ENCODE data around the gene PSTPIP1. TPM values are rescaled to one million over a fixed set of nuclear protein-coding genes. Genes with fewer than 3 reads are reported as not detected.
A peak's percentile ranks its signal among the peaks of the same experiment; 100 is the strongest.

Gene PSTPIP1
- polyA plus RNA-seq, 2 of the 4 experiments (the other 2 are of a cell fraction) = not detected

GRCh38 chr15:76991048-76991447, 3.9 kb upstream of the PSTPIP1 start:
- 65% methylated on average over 6 of the region's 7 CpGs for WGBS (ENCODE audit: missing lambda C conversion rate)
- H3K4me2 ChIP-seq = no peak overlapping the region
- FAIRE-seq = no peak
- TF ChIP-seq HMGXB4 (CRISPR knock-in tag; IDR thresholded peaks at IDR 0.05; ENCODE audit: borderline replicate concordance) = no peak
- TF ChIP-seq TP53 (CRISPR knock-in tag; IDR thresholded peaks at IDR 0.05) = no peak
- TF ChIP-seq EHF (CRISPR knock-in tag; IDR thresholded peaks at IDR 0.05) = no peak
- no peak overlapping the region for H3K4me3 ChIP-seq
- ChIA-PET CTCF (interaction anchor here (0.6 kb wide), 1 partner anchor 873 kb away, joined by 3 read pairs; no protein-coding TSS in a partner anchor), POLR2A (no interaction called here)
- DNase-seq (ENCODE audit: low read depth in 1 of 2, low spot score in 1 of 2) = no peak
- H3K4me1 ChIP-seq = peaks cover 6% of the 10 kb centered on the region; the same call in 2 of the 3 replicates
- H3K9me3 ChIP-seq = no peaks in the 10 kb centered on the region
- no peak for ATAC-seq
- H3K27ac ChIP-seq = no peak overlapping the region

GRCh38 chr15:76991741-76992645, 2.9 kb upstream of the PSTPIP1 start:
- Histone ChIP-seq H3K4me1 (peaks cover 15% of the 10 kb centered on the region), H3K27ac (no peak overlapping the region), H3K9me3 (no peaks in the 10 kb centered on the region), H3K4me3 (no peak overlapping the region), H3K4me2 (no peak overlapping the region)
- DNase-seq (ENCODE audit: low read depth in 1 of 2, low spot score in 1 of 2) (no peak), FAIRE-seq (no peak), ATAC-seq (no peak)
- TF ChIP-seq HEYL (CRISPR knock-in tag; IDR thresholded peaks at IDR 0.05) = no peak
- TF ChIP-seq USF2 (IDR thresholded peaks at IDR 0.05) = 0 out of 2 replicates have a peak, but pooled peaks have one; percentile 29
- WGBS (ENCODE audit: missing lambda C conversion rate) = 78% methylated on average over 9 of the region's 9 CpGs
- ChIA-PET POLR2A (no interaction called here), CTCF (interaction anchor here (0.9 kb wide), 1 partner anchor 32 kb away, joined by 3 read pairs; no protein-coding TSS in a partner anchor)

- ChIA-PET CTCF (no interaction called here), POLR2A (no interaction called here)
- no peak for DNase-seq (ENCODE audit: low read depth in 1 of 2, low spot score in 1 of 2)
- ATAC-seq = no peak
- no peaks in the 10 kb centered on the region for H3K9me3 ChIP-seq
- 72% methylated on average over 6 of the region's 6 CpGs for WGBS (ENCODE audit: missing lambda C conversion rate)
- H3K4me1 ChIP-seq = peaks cover 15% of the 10 kb centered on the region
- H3K27ac ChIP-seq = no peak overlapping the region
- no peak overlapping the region for H3K4me3 ChIP-seq
- H3K4me2 ChIP-seq = no peak overlapping the region
- TF ChIP-seq MAX (IDR thresholded peaks at IDR 0.05) (no peak), RNF2 (IDR thresholded peaks at IDR 0.05; ENCODE audit: borderline replicate concordance, low read depth) (no peak), CEBPB (IDR thresholded peaks at IDR 0.05) (no peak), RCOR1 (IDR thresholded peaks at IDR 0.05; ENCODE audit: low read depth, low read length) (no peak), TFCP2L1 (CRISPR knock-in tag; IDR thresholded peaks at IDR 0.05) (no peak), SREBF2 (IDR thresholded peaks at IDR 0.05) (no peak)
- no peak for FAIRE-seq
These were observed 1.7 kb upstream of the PSTPIP1 start for GRCh38 chr15:76993114-76993725.

GRCh38 chr15:76994001-76994400, 925 bp upstream of the PSTPIP1 start:
- no peaks in the 10 kb centered on the region for H3K9me3 ChIP-seq
- peak in 1 of 2 experiments; percentile 60; a peak in 3 of 6 replicates for ATAC-seq
- H3K4me3 ChIP-seq = no peak overlapping the region
- CTCF ChIA-PET = interaction anchor here (2.6 kb wide), 1 partner anchor 30 kb away, joined by 11 read pairs; no protein-coding TSS in a partner anchor
- WGBS (ENCODE audit: missing lambda C conversion rate) = 66% methylated on average over 5 of the region's 8 CpGs
- H3K27ac ChIP-seq = peak overlapping the region in 1 of 2 experiments; percentile 21; a peak in 1 of 6 replicates
- POLR2A ChIA-PET = no interaction called here
- DNase-seq (ENCODE audit: low read depth in 1 of 2, low spot score in 1 of 2) = peak in 1 of 2 experiments; percentile 43
- no peak overlapping the region for H3K4me2 ChIP-seq
- TF ChIP-seq CHD4 (IDR thresholded peaks at IDR 0.05; ENCODE audit: borderline replicate concordance) (no peak), MAFK (IDR thresholded peaks at IDR 0.05; ENCODE audit: partially characterized antibody) (peak; percentile 54)
- H3K4me1 ChIP-seq = peaks cover 15% of the 10 kb centered on the region
- FAIRE-seq = no peak
